HG02943 (cell line): ENCODE results near the gene REEP3.

Experiments used
- ATAC-seq: cut with Tn5 transposase; IDR thresholded peaks from one replicate; pipeline ENCODE4 v1.9.1; 2021; ENCODE audit warnings: mild to moderate bottlenecking, low read depth, moderate library complexity; ENCODE audit not compliant: unreplicated experiment

Gene REEP3

GRCh38 chr10:63504145-63504881, 16.9 kb upstream of the REEP3 start:
- no peak for ATAC-seq

DNA sequence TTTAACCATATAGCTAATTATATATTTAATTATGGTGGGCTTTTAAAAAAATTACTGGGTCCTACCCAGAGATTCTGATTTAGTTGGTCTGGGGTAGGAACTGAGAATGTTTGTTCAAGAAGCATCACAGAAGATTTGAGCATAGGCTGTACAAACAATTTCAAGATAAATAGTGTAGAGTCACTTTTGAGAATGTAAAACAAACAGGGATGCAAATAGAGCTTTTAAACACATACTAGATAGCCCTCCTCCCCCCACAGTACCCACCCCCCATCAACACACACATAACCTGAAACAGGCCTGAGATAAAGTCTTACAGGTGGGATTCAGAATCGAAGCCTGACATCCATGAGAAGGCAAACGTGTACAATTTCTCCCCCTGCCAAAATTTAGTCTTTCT, 15.6 kb upstream of the REEP3 start:
- ATAC-seq = no peak

DNA sequence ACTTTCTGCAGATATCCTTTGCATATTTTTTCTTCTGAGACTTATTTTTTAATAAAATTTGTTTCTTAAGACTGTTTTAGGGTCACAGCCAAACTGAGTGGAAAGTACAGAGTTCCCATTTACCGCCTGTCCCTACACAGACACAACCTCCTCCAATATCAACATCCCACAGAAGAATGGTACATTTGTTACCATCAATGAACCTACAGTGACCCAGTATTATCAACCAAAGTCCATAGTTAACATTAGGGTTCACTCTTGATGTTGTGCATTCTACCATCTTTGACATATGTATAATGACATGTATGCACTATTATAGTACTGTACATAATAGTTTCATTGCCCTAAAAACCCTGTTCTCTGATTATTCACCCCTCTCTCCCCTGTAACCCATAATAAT, 14.6 kb upstream of the REEP3 start:
- no peak for ATAC-seq

DNA sequence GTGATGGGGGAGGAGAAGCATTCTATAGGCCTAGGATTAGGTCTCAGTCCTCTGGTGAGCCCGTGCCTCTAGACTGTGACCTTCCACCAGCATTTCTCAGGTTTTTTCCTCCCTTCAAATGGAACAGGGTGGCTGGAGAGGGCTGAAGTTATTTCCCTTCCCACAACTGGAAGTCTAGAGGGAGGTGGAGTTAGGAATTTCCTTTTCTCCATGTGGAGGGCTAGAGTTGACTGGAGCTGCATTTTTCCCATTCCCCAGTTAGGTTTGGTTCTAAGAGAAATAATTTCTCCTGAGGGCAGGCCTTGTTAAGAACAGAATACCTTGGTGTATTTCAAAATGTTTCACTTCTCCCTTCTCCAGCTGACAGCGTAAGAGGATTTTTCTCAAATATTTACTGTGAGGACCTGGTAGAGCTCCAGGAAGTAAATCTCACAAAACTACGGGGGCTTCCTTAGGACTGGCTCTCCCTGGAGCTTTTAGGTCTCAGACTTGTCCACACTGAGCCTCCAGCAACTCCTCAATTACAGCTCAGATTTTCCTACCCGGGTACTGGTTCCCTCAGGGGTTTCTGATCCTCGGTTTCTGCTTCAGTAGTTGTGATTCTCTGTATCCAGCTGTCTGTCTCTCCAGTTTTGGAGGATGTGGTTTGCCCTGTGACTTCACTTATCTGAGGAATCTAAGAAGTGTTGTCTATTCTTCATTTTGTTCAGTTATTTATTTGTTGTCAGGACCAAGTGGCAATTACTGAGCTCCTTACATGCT, 6.0 kb upstream of the REEP3 start:
- no peak for ATAC-seq

- ATAC-seq = no peak
Measured at GRCh38 chr10:63516207-63516606, 5.0 kb upstream of the REEP3 start.

DNA sequence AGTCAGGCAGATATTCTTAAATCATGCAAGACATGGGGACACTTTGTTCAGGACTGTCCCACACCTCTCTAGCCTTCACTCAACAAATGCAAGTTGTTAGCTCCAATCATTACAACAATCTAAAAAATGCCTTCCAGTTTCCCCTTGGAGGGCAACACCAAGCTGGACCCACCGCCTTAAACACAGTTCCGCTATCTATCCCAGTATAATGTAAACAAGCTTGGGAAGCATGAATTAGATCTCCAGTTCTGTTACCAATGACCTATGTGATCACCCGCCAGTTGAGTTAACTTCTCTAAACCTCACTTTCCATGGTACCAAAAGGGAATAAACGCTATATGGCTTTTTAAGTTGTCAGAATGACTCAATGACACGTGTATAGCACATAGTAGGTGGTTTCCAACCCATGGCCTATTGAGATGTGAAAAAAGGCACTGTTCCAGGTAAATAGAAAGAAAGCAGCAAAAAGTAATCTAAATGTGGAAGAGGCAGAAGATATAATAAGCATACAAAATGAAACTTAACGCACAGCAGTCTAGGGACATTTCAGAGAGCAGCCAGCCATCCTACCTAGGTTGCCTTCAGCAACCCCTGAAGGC, 2.4 kb upstream of the REEP3 start:
- no peak for ATAC-seq

GRCh38 chr10:63521416-63522276, 445 bp downstream of the REEP3 start:
- ATAC-seq = peak; percentile 69

- no peak for ATAC-seq
Measured at GRCh38 chr10:63522277-63522687, 1.1 kb downstream of the REEP3 start.

GRCh38 chr10:63522995-63523394, 1.8 kb downstream of the REEP3 start:
- ATAC-seq = no peak

DNA sequence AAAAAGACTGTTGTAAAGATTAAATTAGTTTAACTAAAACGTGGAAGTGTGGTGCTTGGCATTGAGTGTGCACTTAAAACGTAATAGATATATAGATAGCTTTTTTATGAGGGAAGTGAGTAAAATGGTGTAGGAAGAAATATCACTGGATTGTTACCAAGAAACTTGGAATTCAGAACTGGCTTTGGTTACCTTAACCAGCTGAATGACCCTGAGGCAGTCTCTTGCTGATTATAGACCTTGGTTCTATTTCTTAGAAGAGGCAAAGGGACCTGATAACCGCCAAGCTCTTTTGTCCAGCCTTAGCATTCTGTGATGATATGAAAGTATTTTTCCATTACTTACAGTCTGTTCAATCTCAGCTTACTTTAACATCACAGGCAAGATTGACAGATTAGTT, 3.8 kb downstream of the REEP3 start:
- ATAC-seq = no peak

- no peak for ATAC-seq
Measured at GRCh38 chr10:63527401-63527800, 6.2 kb downstream of the REEP3 start.

DNA sequence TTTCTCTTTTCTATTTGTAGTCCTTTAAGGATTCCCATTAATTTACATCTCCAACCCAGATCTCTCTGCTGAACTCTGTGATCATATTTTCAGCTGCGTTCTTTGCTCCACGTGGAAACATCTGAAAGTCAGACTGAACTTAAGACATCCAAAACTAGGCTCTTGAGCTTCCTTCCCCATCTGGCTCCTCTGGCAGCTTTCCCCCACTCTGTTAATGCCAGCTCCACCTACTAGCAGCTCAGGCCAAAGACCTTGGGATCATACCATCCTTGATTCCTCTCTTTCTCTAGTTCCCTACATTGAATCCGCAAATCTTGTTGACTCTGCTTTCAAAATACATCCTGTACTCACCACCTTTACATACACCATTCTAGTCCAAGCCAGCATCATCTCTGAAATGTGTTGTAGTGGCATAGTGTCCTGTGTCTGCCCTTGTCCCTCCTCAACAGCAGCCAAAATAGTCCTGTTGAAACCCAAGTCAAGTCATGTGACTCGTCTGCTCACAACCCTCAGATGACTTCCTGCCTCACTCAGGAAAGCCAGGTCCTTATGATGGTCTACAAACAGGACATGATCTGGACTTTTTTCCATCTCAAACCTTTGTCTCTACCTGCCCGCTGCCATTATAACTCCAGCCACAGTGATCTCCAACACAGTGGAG, 7.0 kb downstream of the REEP3 start:
- no peak for ATAC-seq

- ATAC-seq = no peak
Measured at GRCh38 chr10:63530409-63530808, 9.2 kb downstream of the REEP3 start.

- no peak for ATAC-seq
Measured at GRCh38 chr10:63534723-63535122, 13.5 kb downstream of the REEP3 start.

DNA sequence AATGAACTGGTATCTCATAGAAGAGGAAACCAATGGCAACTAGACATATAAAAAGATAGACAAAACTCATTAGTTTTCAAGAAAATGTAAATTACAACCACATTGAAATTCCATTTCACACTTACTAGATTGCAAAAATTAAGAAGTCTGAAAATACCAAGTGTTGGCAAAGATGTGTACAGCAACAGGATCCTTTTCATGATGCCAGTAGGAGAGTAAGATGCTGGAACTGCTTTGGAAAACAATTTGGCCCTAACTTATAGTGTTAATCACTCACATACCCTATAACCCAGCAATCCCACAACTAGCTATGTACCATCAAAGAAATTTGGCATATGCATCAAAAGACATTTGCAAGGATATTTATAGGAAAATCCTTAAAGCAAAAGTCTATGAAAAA, 15.5 kb downstream of the REEP3 start:
- ATAC-seq = no peak

- no peak for ATAC-seq
Measured at GRCh38 chr10:63537536-63537935, 16.3 kb downstream of the REEP3 start.

- no peak for ATAC-seq
Measured at GRCh38 chr10:63539377-63539776, 18.2 kb downstream of the REEP3 start.

- ATAC-seq = no peak
Measured at GRCh38 chr10:63539994-63540393, 18.8 kb downstream of the REEP3 start.

DNA sequence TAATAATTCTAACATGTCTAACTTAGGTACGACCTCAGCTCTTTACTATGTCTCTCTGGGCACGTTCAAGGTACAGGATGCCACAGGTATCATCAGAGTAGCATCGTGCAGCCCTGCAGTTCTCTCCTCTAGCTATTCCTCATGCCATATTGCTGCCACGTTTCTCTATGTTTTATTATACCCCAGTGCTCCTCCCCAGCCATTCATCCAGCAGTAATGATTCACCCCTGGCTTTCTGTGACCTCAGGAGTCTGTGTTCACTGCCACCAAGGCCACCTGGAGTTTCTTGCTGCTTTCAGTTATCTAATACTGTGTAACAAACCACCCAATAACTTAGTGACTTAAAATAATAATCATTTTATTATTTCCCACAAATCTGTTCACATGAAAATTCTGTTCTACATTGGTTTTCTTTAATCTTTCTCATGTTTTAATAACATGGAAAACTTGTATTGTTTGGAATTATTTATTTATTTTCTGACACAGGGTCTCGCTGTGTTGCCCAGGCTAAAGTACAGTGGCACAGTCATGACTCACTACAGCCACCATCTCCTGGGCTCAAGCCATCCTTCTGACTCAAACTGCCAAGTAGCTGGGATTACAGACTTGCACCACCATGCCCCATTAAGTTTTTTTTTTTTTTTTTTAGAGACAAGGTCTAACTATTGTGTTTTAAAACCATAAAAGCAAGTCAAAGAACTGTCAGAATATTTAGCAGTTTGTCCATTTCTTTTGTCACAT, 21.8 kb downstream of the REEP3 start:
- no peak for ATAC-seq

DNA sequence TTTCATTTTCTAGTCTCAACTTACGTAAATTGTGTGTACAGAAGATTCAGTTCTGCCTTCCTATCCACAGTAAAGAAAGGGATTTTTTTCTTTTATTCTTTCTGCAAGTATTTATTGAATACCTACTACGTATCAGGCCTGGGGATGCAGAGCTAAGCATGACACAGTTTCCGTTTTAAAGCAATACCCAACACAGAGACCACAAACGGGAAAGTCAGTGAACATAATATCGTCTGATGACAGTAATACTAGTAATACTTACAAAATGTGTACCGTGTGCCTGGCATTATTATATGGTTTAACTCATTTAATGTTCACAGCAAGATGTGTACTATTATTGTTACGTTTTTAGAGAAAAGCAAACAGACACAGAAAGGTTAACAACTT, 22.4 kb downstream of the REEP3 start:
- ATAC-seq = no peak
